ENCODE data around the gene MINK1.
"Not testable (repeated sequence)": the region's sequence is repeated elsewhere in the genome, so short reads cannot be mapped to it uniquely, and the experiment has no call there.

GRCh38 chr17:4857347-4857746, 24.2 kb downstream of the MINK1 start:
- TF ChIP-seq CTCF (IDR thresholded peaks at IDR 0.05); EZH2 (IDR thresholded peaks at IDR 0.05; ENCODE audit: borderline replicate concordance, insufficient read depth, low read depth, low read length, poor library complexity, severe bottlenecking): not testable (repeated sequence)
